ENCODE results near the gene TAOK2.

The TAOK2 gene

GRCh38 chr16:29988346-29989075 is 14.8 kb downstream of the TAOK2 start:
- DNase-seq, result no peak

- no peak for DNase-seq
Measured at GRCh38 chr16:29989111-29989858, 15.6 kb downstream of the TAOK2 start.

DNA sequence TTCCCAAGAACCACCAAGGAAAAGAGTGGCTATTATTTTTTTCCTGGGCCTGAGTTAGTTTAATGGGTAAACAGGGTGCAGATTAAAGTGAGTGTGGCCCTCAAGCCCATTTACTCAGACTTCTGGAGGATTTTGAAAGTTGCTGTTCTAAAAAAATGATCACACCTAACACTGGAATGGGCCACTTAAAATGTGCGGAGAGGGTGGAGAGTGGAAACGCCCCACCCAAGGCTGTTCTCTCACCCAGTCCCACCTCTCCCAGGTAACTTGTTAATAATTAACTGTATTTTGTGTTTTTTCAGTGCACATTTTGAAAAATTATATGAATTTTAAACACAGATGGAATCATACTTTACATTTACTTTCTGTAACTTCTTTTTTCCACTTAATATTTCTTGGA is 16.4 kb downstream of the TAOK2 start:
- DNase-seq, result no peak

GRCh38 chr16:29990883-29991570 is 17.4 kb downstream of the TAOK2 start:
- DNase-seq, result no peak

GRCh38 chr16:29991571-29991904 is 17.9 kb downstream of the TAOK2 start:
- no peak for DNase-seq

- no peak for DNase-seq
Measured at GRCh38 chr16:29992344-29992967, 18.8 kb downstream of the TAOK2 start.

DNA sequence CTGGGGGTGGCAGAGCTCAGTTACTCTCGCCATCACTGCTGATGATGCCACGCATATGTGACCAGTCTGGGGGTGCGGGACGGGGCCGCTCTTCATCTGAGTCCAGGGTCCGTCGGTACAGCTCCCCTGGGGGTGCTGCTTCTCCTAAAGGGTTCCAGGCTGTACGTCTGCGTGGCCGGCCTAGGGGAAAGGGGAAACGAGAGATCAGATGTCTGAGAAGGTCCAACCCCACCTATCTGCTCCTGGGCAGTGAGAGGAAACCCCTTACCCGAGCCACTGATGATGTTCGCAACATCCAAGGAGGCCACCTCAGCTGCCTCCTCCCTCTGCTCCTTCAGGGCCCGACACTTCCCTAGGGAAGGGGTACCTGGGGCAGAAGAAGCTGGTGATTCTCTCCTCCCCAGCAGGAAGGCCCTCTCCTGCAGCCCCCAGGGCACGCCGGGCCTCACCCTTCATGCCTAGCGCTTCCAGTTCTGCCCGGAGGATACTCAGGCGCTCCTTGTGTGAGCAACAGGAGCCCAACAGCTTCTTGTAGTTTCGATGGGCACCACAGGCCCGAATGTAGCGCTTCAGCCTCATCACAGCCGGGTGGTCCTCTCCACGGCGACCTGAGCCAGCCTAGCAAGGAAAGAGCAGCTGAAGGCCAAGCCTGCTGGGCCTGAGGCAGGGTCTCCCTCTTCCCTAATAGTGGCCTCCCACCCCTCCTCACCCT is 19.7 kb downstream of the TAOK2 start:
- no peak for DNase-seq

GRCh38 chr16:29993903-29994599 is 20.4 kb downstream of the TAOK2 start:
- DNase-seq, result no peak

DNA sequence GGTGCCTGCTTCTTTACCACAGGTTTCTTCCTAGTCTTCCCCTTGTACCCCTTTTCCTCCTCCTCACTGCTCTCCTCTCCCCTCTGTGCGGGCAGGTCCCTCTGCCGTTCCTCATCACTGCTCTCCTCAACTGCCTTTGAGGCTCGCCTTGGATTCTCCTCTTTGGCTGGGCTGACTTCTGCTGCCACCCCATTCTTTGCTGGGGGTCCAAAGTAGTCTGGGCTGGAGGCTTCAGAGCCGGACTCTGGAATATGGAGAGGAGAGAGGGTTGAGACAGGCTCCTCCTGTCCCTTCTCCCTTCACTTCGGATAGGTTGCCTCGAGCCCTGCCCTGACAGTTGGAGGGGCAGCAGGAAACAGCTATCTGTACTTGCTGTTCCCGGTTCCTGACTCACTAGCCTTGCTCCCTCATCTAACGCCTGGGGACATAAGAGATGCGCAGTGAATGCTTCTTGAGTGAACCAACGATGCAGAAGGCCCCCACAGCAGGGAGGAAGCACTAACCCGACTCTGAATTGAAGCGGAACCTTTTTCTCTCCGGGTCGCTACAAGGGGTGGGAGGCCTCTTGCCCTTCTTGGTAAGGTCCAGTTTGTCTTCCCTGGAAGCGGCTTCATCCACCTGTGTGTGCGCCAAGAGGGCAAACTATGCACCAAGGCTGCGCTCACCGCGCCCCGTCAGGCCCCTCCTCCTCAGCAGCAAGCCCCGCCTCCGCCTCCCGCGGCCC is 21.1 kb downstream of the TAOK2 start:
- peak; percentile 29 for DNase-seq

DNA sequence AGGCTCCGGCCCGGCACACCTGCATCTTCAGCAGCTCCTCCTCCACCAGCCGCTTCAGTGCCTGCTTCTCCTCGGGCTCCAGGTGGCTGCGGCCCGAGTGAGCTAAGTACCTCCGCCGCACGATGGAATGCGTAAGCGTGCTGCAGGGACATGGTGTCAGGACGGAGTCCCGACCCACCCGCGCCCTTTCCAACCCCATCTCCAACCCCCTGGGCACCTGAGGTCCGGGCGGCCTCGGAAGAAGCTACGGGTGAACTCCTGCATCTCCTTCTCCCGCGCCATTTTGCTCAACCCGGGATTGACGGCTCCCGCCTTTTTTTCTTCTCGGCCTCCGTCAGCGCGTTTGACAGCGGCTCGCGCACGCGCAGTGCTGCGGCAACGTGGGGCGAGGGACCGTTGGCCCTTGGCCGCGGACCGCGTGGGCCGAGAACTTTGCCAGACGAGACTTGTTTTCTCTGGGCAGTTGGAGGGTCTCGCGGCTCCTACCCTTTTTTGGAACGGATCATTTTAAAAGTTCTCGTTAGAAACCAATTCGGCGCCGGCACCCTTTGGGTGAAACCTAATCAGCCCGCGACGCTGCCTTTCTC is 21.7 kb downstream of the TAOK2 start, which contains the start of gene HIRIP3:
Gene HIRIP3 (minus strand): TSS at position 294 of the 587 bp plus-strand sequence. CDS start 12 bp downstream, at position 282.
- peak; percentile 87 for DNase-seq

- DNase-seq, result peak; percentile 98
Measured at GRCh38 chr16:29995911-29996765, 22.5 kb downstream of the TAOK2 start, which contains the start of gene INO80E. Gene INO80E (plus strand): TSS chr16:29996241. CDS start chr16:29996311, 70 bp downstream.

- DNase-seq, result no peak
Measured at GRCh38 chr16:29996766-29997250, 23.1 kb downstream of the TAOK2 start.

GRCh38 chr16:29999605-30000004 is 25.9 kb downstream of the TAOK2 start:
- DNase-seq, result no peak

DNA sequence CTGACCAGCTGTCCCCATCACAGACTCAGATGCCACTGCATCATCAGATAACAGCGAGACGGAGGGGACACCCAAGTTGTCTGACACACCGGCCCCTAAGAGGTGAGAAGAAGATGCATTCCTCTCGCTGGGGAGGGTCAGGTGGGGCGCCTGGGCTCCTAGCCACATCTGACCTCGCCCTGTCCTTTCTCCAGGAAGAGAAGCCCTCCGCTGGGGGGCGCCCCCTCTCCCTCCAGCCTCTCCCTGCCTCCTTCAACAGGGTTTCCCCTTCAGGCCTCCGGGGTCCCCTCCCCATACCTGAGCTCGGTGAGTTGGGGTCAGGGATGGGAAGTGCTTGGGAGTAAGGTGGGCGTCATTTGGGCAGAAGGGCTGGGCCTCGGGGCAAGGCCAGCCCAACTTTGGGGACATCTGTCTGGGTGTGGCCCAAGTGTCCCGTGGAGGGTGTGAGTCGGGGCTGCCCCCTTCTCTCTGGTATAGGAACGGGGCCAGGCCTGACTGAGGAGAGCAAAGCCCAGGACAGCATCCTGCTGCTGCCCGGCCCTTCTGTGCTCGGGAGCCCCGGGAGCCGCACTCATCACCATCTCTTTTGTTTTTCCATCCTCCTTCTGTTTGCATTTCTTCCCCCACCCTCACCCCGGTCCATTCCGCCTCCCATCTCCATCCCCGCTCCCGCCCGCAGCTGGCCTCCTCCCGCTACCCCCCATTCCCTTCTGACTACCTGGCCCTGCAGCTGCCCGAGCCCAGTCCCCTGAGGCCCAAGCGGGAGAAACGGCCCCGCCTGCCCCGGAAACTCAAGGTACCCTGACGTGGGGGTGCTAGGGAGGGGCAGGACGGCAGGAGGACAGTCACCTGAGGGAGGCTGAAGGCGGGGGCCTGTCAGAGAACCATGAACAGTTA is 27.3 kb downstream of the TAOK2 start:
- no peak for DNase-seq

DNA sequence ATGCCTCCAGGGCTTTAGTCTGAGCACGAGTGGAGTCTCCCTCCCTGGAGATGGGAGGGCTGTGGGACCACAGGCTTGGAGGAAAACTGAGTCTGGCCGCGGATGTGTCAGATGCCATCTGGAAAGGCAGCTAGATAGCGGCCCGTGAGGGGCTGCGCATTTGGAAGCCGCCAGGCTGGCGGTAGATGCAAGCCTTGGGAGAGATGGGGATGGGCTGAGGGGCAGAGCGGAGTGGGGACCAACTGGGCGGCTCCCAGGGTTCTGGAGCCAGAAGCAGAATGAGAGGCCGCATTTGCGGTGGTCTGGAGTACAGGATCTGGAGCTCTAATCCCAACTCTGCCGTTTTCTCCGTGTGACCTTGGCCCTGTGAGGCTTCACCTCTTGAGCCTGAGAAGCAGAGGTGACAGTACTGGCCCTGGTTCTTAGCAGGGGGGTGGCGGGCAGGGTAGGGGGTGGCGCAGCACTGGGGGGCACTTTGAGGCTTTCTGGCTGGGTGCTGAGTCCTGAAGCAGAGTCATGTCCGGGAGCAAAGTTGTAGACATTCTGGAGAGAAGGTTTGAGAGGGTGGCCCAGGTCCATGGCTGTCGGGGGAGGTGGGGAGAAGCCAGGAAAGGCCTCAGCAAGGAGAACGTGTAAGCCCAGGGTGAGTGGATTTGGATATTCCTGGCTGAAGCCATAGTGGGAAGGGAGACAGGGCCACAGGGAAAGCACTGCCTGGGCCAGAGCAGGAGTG is 29.1 kb downstream of the TAOK2 start:
- DNase-seq, result no peak

DNA sequence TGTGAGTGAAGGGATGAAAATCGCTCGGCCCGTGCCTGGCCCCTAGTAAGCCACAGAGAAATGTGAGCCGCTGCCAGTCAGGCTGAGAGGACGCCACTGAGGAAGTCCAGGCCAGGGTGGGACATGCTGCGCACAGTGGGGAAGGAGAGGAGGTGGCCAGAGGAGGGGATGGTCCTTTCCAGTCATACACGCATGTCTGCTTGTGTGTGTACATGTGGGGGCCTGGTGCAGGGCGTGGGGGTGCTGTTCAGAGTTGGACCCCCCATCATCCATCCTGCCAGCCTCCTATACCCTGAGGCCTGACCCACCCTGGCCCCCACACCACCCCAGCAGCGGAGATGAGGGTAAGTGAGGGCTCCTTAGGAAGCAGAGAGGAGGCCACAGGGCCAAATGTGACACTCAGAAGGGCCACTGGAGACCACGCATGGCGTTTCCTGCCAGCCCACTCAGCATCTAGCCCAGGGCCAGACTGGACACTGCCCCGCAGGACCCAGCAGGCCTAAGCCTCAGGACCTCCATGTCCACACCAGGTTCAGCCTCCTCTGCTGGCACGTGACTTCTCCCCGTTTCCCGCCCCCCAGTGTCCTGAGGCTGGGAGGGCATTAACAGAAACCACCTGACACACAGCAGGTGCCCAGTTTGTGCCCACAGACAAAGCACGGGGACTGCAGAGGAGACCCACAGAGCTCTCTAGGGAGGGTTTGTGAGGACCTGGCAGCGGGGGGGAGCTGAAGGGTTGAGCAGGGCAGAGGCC is 30.2 kb downstream of the TAOK2 start:
- no peak for DNase-seq

DNA sequence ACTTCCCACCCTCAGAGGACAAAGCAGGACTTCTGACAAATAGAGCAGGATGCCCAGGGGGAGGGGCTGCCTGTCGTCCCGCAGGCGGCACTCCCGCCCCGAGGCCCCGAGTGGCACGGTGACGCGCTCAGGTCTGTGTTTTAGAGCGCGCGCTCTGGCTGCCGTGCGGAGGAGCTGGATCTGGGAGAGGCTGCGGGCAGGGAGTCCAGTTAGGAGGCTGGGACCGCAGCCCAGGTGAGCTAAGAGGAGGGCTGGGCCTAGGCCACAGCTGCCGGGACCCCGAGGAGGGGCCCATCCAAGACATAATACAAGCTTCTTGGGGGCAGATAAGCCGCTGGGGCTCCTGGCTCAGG is 30.7 kb downstream of the TAOK2 start:
- no peak for DNase-seq
